Neuronal stem cell (in vitro differentiated cells): ENCODE data around the gene DGAT2.

Source experiments
- DNase-seq: peaks from one replicate; pipeline ENCODE4 v3.0.0-alpha.2; 2013; ENCODE audit warnings: low spot score
- H2AFZ ChIP-seq: one replicate; pipeline ENCODE4 v1.6.1; 2013; ENCODE audit warnings: mild to moderate bottlenecking, low read length, inconsistent platforms
- H2AK5ac ChIP-seq: 2 replicates; pipeline ENCODE4 v1.6.1; 2013; ENCODE audit warnings: low read depth, mild to moderate bottlenecking, inconsistent platforms, low read length, moderate library complexity, mixed read lengths
- H2BK120ac ChIP-seq: 2 replicates; pipeline ENCODE4 v1.6.1; 2013; ENCODE audit warnings: low read depth, mild to moderate bottlenecking, inconsistent platforms, low read length, moderate library complexity, mixed read lengths
- H2BK12ac ChIP-seq: one replicate; pipeline ENCODE4 v1.6.1; 2013; ENCODE audit warnings: low read length, inconsistent platforms
- H2BK15ac ChIP-seq: 2 replicates; pipeline ENCODE4 v1.6.1; 2013; ENCODE audit warnings: mild to moderate bottlenecking, low read length, inconsistent platforms, mixed read lengths
- H2BK5ac ChIP-seq: one replicate; pipeline ENCODE4 v1.6.1; 2013; ENCODE audit warnings: inconsistent platforms, mild to moderate bottlenecking, low read length, moderate library complexity
- H3K14ac ChIP-seq: one replicate; pipeline ENCODE4 v1.6.1; 2013; ENCODE audit warnings: low read length, inconsistent platforms
- H3K18ac ChIP-seq: 2 replicates; pipeline ENCODE4 v1.6.1; 2013; ENCODE audit warnings: low read length, inconsistent platforms
- H3K23ac ChIP-seq: 2 replicates; pipeline ENCODE4 v1.6.1; 2013; ENCODE audit warnings: low read depth, mild to moderate bottlenecking, mixed read lengths, low read length, inconsistent platforms; ENCODE audit not compliant: poor library complexity
- H3K27ac ChIP-seq: replicated peaks from 3 replicates; pipeline ENCODE4 v1.5.1; 2013; ENCODE audit warnings: low read length, inconsistent platforms
- H3K27me3 ChIP-seq, 3 experiments: 2 replicates each; pipeline ENCODE4 v1.6.1; 2013; ENCODE audit warnings: low read length in 3 of 3, mild to moderate bottlenecking in 2 of 3, inconsistent platforms in 1 of 3, low read depth in 1 of 3, mixed read lengths in 1 of 3, moderate library complexity in 1 of 3; ENCODE audit not compliant: control insufficient read depth in 3 of 3, insufficient read depth in 3 of 3
- H3K36me3 ChIP-seq, 2 donors: replicated peaks in 1 of 2; 2 replicates each; pipeline ENCODE4 v1.6.1; 2013; ENCODE audit warnings: low read length in 2 of 2; ENCODE audit not compliant: control insufficient read depth in 2 of 2, insufficient read depth in 2 of 2
- H3K4ac ChIP-seq: 2 replicates; pipeline ENCODE4 v1.6.1; 2013; ENCODE audit warnings: inconsistent platforms, mild to moderate bottlenecking, low read length, moderate library complexity
- H3K4me1 ChIP-seq, 2 donors: 1 replicate in 1 of 2; 2 replicates in 1 of 2; pipeline ENCODE4 v1.6.1; 2013; ENCODE audit warnings: low read length in 2 of 2, low read depth in 1 of 2; ENCODE audit not compliant: control insufficient read depth in 2 of 2, insufficient read depth in 1 of 2
- H3K4me2 ChIP-seq: one replicate; pipeline ENCODE4 v1.6.1; 2013; ENCODE audit warnings: mild to moderate bottlenecking, low read length, inconsistent platforms; ENCODE audit not compliant: insufficient read depth, poor library complexity, severe bottlenecking
- H3K4me3 ChIP-seq, 2 donors: 2 replicates each; pipeline ENCODE4 v1.5.1; 2013; ENCODE audit warnings: low read length in 2 of 2, mild to moderate bottlenecking in 2 of 2, inconsistent platforms in 1 of 2, moderate library complexity in 1 of 2
- H3K79me1 ChIP-seq: one replicate; pipeline ENCODE4 v1.6.1; 2013; ENCODE audit warnings: low read depth, mild to moderate bottlenecking, inconsistent platforms, low read length, moderate library complexity
- H3K9ac ChIP-seq: one replicate; pipeline ENCODE4 v1.6.1; 2013; ENCODE audit warnings: mild to moderate bottlenecking, low read depth, low read length, inconsistent platforms; ENCODE audit not compliant: poor library complexity
- H3K9me3 ChIP-seq, 2 donors: replicated peaks in 1 of 2; 2 replicates each; pipeline versions ENCODE3 to v1.6.1; 2013; ENCODE audit warnings: low read length in 2 of 2, mild to moderate bottlenecking in 2 of 2, inconsistent platforms in 1 of 2, low read depth in 1 of 2, mixed read lengths in 1 of 2, moderate library complexity in 1 of 2; ENCODE audit not compliant: control insufficient read depth in 2 of 2, insufficient read depth in 1 of 2
- H4K8ac ChIP-seq: one replicate; pipeline ENCODE4 v1.6.1; 2013; ENCODE audit warnings: low read depth, mild to moderate bottlenecking, inconsistent platforms, low read length, moderate library complexity
- H4K91ac ChIP-seq: one replicate; pipeline ENCODE4 v1.6.1; 2013; ENCODE audit warnings: low read length, low read depth, mild to moderate bottlenecking, inconsistent platforms; ENCODE audit not compliant: poor library complexity
- WGBS, 2 donors: extraction: QIAGEN DNeasy Blood & Tissue Kit; methylation state at CpG; one replicate each; pipeline ENCODE4 v1.1.7; 2013; ENCODE audit warnings: missing lambda C conversion rate in 2 of 2, mixed read lengths in 1 of 2; ENCODE audit not compliant: insufficient read length in 2 of 2, insufficient replicate concordance in 1 of 2; ENCODE audit errors: extremely low coverage in 2 of 2; 5-methylcytosine and 5-hydroxymethylcytosine counted together

Gene DGAT2

DNA sequence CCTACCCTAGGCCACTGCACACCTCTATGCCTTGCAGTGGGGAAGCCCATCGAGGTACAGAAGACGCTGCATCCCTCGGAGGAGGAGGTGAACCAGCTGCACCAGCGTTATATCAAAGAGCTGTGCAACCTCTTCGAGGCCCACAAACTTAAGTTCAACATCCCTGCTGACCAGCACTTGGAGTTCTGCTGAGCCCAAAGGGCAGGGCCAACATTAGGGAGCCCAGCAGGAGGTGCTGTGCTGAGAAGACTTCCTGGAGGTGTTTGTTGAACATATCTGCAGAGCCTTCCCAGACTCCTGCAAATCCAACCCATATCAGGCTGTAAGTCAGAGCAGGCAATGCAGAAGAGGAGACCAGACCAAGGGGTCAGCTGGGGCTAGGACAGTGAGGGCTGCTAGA lies 37.5 kb upstream of the DGAT2 start:
- no peaks in the 10 kb centered on the region for H3K36me3 ChIP-seq

GRCh38 chr11:75733071-75733430 lies 35.5 kb upstream of the DGAT2 start:
- Histone ChIP-seq H3K27me3 (peaks cover 0 to 5% (median 0%) of the 10 kb centered on the region in 3 experiments), H2BK12ac (no peak overlapping the region), H3K27ac (no peak overlapping the region), H3K4me3 (no peak overlapping the region), H2BK5ac (no peak overlapping the region), H4K91ac (no peak overlapping the region), H3K9ac (no peak overlapping the region), H3K4me2 (no peak overlapping the region), H3K23ac (no peak overlapping the region), H3K79me1 (no peaks in the 10 kb centered on the region), H3K4ac (no peak overlapping the region), H4K8ac (no peak overlapping the region), H2AK5ac (no peak overlapping the region), H2BK15ac (no peak overlapping the region), H3K18ac (no peak overlapping the region), H3K14ac (no peak overlapping the region), H2BK120ac (no peak overlapping the region), H3K9me3 (no peaks in the 10 kb centered on the region), H2AFZ (no peak overlapping the region), H3K4me1 (peaks cover 0 to 12% of the 10 kb centered on the region in 2 donors), H3K36me3 (no peaks in the 10 kb centered on the region)
- no CpG with 5 or more reads among the region's 8 CpGs for WGBS, 2 donors
- DNase-seq, result no peak

More for the DNA sequence above, 37.5 kb upstream of the DGAT2 start:
- Histone ChIP-seq H3K79me1 (no peaks in the 10 kb centered on the region), H3K27ac (no peak overlapping the region), H2BK120ac (no peak overlapping the region), H3K9ac (no peak overlapping the region), H4K8ac (no peak overlapping the region), H2BK5ac (no peak overlapping the region), H3K9me3 (no peaks in the 10 kb centered on the region), H3K4me1 (peaks cover 0 to 12% of the 10 kb centered on the region in 2 donors), H2BK12ac (no peak overlapping the region), H2AFZ (no peak overlapping the region), H3K14ac (no peak overlapping the region), H3K27me3 (peaks cover 0 to 13% (median 0%) of the 10 kb centered on the region in 3 experiments), H3K18ac (peak overlapping the region; percentile 21), H3K4ac (no peak overlapping the region), H4K91ac (no peak overlapping the region), H3K4me3 (no peak overlapping the region), H3K23ac (no peak overlapping the region), H3K4me2 (no peak overlapping the region), H2BK15ac (no peak overlapping the region), H2AK5ac (no peak overlapping the region)
- WGBS, 2 donors, result no CpG with 5 or more reads among the region's 5 CpGs
- DNase-seq, result no peak

- Histone ChIP-seq H3K4me3 (no peak overlapping the region), H2AK5ac (no peak overlapping the region), H3K4me1 (peaks cover 0 to 12% of the 10 kb centered on the region in 2 donors), H4K8ac (no peak overlapping the region), H3K27ac (peak overlapping the region; percentile 9), H3K23ac (no peak overlapping the region), H3K9me3 (no peaks in the 10 kb centered on the region), H2BK5ac (no peak overlapping the region), H2AFZ (no peak overlapping the region), H2BK120ac (no peak overlapping the region), H3K79me1 (no peaks in the 10 kb centered on the region), H2BK15ac (no peak overlapping the region), H3K14ac (no peak overlapping the region), H3K9ac (no peak overlapping the region), H3K27me3 (peaks cover 0 to 5% (median 0%) of the 10 kb centered on the region in 3 experiments), H3K18ac (no peak overlapping the region), H4K91ac (no peak overlapping the region), H3K4me2 (no peak overlapping the region), H2BK12ac (no peak overlapping the region), H3K4ac (no peak overlapping the region), H3K36me3 (no peaks in the 10 kb centered on the region)
- WGBS, 2 donors, result no CpG with 5 or more reads among the region's 5 CpGs
- no peak for DNase-seq
These were observed 35.0 kb upstream of the DGAT2 start for GRCh38 chr11:75733431-75734107.

- no peak overlapping the region for H3K4ac ChIP-seq
- H3K4me1 ChIP-seq, result peaks cover 0 to 12% of the 10 kb centered on the region in 2 donors
- H3K18ac ChIP-seq, result peak overlapping the region; percentile 24
- no peak overlapping the region for H3K4me2 ChIP-seq
- no peak overlapping the region for H2BK120ac ChIP-seq
- WGBS, 2 donors, result no CpG with 5 or more reads among the region's 5 CpGs
- no peak overlapping the region for H4K8ac ChIP-seq
- H3K36me3 ChIP-seq, result no peaks in the 10 kb centered on the region
- DNase-seq, result no peak
- H3K9ac ChIP-seq, result no peak overlapping the region
- no peaks in the 10 kb centered on the region for H3K9me3 ChIP-seq
- H3K14ac ChIP-seq, result no peak overlapping the region
- no peak overlapping the region for H2BK12ac ChIP-seq
- no peak overlapping the region for H3K4me3 ChIP-seq
- H3K23ac ChIP-seq, result no peak overlapping the region
- peaks cover 0 to 5% (median 0%) of the 10 kb centered on the region in 3 experiments for H3K27me3 ChIP-seq
- no peak overlapping the region for H3K27ac ChIP-seq
- H2BK5ac ChIP-seq, result no peak overlapping the region
- H4K91ac ChIP-seq, result no peak overlapping the region
- no peak overlapping the region for H2BK15ac ChIP-seq
- H2AK5ac ChIP-seq, result no peak overlapping the region
- no peak overlapping the region for H2AFZ ChIP-seq
- no peaks in the 10 kb centered on the region for H3K79me1 ChIP-seq
These were observed 33.9 kb upstream of the DGAT2 start for GRCh38 chr11:75734491-75735180.
